HL-60/S4 (cell line): Measurements from ENCODE around the gene DARS1.
"Not testable (repeated sequence)": the region's sequence is repeated elsewhere in the genome, so short reads cannot be mapped to it uniquely, and the experiment has no call there.

Source experiments
- in situ Hi-C: fragments of 300-500 bp; cut with MboI; formaldehyde crosslinking; loops from 2 replicates; pipeline ENCODE4 v1.14.3; 2022; ENCODE audit warnings: low sequenced_read_pairs

Gene DARS1

DNA sequence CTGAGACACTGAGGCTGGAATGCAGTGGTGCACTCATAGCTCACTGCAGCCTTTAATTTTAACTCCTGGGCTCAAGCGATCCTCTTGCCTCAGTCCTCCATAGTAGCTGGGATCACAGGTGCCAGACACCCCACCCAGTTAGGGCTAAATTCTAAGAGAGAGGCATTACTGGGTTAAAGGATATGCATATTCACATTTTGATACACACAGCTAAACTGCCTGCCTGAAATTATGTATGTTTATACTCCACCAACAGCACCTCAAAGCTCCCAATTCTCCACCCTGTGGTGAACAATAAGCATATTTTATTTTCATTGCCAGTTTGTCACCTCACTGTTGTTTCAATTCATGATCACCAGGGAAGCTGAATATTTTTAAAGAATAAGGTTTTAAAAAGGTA lies 90.5 kb downstream of the DARS1 start:
- in situ Hi-C loops: no loop called here

- in situ Hi-C loops: no loop called here
These were observed 92.0 kb downstream of the DARS1 start for GRCh38 chr2:135893374-135893794.

GRCh38 chr2:135890835-135891234 lies 94.6 kb downstream of the DARS1 start:
- in situ Hi-C loops: no loop called here

GRCh38 chr2:135890149-135890548 lies 95.3 kb downstream of the DARS1 start:
- in situ Hi-C loops: no loop called here

- in situ Hi-C loops: not testable (repeated sequence)
These were observed 96.8 kb downstream of the DARS1 start for GRCh38 chr2:135888587-135888986.

GRCh38 chr2:135885709-135886108 lies 99.7 kb downstream of the DARS1 start:
- in situ Hi-C loops: no loop called here

DNA sequence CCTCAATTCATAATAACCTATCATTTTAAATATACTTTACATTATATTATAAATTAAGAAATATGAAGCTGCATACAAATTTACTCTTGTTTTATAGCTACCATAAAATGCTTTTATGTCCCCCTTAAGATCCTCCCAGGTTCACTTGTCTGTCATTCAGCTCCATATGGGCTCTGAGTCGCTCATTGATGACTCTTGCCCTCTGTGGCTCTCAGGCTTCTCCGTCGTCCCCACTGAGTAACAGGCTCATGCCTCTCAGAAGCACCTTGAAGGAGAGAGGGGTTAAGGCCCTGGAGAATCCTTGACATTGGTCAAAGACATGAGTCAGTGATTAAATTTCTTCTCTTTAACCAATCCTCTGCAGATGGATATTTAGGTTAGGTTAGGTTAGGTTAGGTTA lies 103.0 kb downstream of the DARS1 start:
- in situ Hi-C loops: no loop called here

DNA sequence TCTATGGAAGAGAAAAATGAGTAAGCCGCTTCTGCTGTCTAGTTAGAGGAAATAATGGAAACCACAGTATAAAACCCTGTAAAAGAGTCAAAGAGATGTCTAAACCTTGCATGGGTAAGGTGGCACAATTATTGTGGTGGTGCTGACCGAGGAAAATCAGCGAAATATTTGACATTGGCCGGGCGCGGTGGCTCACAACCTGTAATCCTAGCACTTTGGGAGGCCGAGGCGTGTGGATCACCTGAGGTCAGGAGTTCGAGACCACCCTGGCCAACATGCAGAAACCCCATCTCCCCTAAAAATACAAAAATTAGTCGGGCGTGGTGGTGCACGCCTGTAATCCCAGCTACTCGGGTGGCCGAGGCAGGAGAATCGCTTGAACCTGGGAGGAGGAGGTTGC lies 108.7 kb downstream of the DARS1 start:
- in situ Hi-C loops: not testable (repeated sequence)

DNA sequence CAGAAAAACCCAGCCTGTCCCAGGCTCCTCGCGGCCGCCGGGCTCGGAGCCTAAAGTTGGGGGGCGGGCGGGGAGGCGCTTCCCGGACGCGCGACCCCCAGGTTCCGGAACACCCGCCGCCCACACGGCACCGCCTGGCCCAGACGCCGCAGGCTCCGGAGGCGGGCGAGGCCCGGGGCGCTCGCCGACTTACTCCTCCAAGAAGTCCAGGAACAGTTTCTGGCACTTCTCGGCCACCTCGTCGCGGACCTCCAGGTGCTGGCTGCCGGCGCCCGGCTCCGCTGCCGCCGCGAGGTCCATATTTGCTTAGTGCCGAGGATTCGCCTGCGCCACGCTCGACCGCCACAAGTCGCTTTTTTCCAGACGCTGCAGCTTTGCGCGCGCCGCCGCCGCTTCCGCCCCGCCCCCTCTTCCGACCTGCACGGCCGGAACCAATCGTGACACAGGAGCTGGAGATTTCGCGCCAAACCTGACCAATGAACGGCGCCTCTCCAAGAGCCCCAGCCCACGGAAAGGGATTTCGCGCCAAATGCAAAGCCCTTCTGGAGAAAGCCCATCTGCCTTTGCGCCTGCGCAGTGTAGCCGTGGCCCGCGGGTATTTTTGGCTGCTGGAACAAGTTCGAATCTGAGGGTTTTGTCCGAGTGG lies 109.2 kb downstream of the DARS1 start, which contains the start of gene MCM6:
MCM6 (minus strand) TSS at position 378 of the 646 bp plus-strand sequence; CDS start at position 300, 78 bp downstream.
- in situ Hi-C loops: no loop called here

DNA sequence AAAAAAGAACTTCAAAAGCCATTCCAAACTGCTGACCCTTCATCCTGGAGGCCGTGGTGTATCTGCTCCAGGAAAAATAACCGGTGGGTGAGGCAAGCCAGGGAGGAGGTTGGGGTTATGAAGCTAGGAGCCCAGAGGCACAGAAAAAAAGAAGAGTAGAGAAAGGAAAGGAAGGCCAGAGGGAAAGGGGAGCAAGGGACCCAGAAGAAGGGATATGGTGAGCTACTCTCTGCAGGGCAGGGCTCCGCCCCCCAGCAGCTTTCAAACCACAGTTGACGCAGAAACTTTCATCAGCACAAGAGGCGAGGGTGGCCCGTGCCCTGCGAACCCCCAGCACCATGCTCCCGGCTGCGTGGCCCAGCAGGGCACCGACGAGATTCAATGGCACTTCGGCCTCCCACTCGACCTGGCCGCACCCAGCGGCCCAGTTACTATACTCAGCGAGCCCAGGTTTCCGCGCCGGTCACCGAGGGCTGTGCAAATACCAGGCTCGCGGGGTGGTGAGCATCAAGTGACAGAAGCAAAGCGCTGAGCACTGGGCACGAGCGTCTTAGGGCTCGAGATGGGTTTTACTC lies 109.8 kb downstream of the DARS1 start:
- in situ Hi-C loops: no loop called here

GRCh38 chr2:135874777-135875365 lies 110.6 kb downstream of the DARS1 start:
- in situ Hi-C loops: no loop called here

- in situ Hi-C loops: no loop called here
These were observed 114.9 kb downstream of the DARS1 start for GRCh38 chr2:135870571-135870970.

DNA sequence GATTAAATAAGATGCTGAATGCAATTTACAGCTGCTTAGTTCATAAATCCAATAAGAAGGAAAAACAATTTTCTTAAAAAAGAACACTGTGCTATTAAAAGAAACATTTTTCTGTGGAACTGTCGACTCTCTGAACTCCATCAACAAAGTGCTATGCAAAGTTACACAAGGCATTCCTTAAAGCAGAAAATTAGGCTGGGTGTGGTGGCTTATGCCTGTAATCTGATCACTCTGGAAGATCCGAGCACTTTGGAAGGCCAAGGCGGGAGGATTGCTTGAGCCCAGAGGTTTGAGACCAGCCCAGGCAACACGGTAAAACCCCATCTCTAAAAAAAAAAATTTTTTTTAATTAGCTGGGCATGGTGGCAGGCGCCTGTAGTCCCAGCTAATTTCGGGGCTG lies 122.2 kb downstream of the DARS1 start:
- in situ Hi-C loops: no loop called here

DNA sequence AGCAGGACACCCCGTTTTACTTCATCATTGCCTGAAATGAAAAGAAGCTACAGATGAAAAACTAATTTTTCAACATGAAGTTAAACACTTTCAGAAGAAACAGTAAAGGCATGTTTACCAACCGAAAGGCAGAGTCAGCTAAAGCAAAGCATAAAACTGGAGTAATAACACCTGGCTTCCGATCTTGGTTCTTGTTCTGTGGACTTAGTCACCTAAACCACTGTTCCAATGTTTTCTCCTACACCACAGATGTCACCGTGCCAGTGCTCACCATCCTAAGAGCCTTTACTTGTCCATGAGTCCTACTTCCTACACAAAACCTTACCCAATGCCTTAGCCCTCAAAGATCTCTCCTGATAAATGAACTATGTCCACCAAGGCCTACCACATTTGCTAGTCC lies 122.7 kb downstream of the DARS1 start:
- in situ Hi-C loops: no loop called here
